ENCODE measurements around the gene MARCHF2.

DNA sequence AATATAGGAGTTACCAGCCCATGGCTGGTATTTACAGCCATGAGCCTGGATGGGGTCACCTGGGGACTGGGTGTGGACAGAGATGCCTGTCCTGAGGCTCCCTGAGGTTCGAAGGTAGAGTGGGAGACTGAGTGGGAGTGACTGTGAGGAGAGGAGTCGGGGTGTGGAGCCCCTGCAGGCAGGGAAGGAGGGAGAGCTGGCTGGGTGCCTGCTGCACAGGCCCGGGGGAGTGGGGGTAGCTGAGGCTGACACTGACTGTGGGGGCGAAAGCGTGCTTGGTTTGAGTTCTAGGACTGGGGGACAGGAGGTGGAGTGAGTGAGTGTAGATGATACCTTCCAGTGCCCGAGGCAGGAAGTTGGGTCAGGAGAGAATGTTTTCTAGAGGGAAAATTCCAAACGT lies 15.8 kb upstream of the MARCHF2 start:
- TF ChIP-seq POLR2AphosphoS5 (IDR thresholded peaks at IDR 0.05) (no peak), POLR2A (IDR thresholded peaks at IDR 0.05) (no peak)
- TF ChIP-seq, protein P1, sequence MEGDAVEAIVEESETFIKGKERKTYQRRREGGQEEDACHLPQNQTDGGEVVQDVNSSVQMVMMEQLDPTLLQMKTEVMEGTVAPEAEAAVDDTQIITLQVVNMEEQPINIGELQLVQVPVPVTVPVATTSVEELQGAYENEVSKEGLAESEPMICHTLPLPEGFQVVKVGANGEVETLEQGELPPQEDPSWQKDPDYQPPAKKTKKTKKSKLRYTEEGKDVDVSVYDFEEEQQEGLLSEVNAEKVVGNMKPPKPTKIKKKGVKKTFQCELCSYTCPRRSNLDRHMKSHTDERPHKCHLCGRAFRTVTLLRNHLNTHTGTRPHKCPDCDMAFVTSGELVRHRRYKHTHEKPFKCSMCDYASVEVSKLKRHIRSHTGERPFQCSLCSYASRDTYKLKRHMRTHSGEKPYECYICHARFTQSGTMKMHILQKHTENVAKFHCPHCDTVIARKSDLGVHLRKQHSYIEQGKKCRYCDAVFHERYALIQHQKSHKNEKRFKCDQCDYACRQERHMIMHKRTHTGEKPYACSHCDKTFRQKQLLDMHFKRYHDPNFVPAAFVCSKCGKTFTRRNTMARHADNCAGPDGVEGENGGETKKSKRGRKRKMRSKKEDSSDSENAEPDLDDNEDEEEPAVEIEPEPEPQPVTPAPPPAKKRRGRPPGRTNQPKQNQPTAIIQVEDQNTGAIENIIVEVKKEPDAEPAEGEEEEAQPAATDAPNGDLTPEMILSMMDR (IDR thresholded peaks at IDR 0.05), result no peak
